H1 (cell line): Measurements from ENCODE around the gene C3. TPM values are rescaled to one million over a fixed set of nuclear protein-coding genes. Genes with fewer than 3 reads are reported as not detected.
A peak's percentile ranks its signal among the peaks of the same experiment; 100 is the strongest.

ENCODE experiments used
- CTBP2 ChIP-seq: IDR thresholded peaks from 2 replicates; pipeline ENCODE4 v1.7.0; 2011; ENCODE audit warnings: borderline replicate concordance, mild to moderate bottlenecking, moderate library complexity, mixed read lengths, low read length; ENCODE audit not compliant: insufficient read depth, insufficient read length
- EGR1 ChIP-seq: IDR thresholded peaks from 2 replicates; pipeline ENCODE4 v1.6.1; 2011; ENCODE audit warnings: low read depth, low read length, borderline replicate concordance
- FOSL1 ChIP-seq: IDR thresholded peaks from 2 replicates; pipeline ENCODE4 v1.6.1; 2011; ENCODE audit warnings: mild to moderate bottlenecking, low read depth, low read length, moderate library complexity; ENCODE audit not compliant: insufficient read depth
- NANOG ChIP-seq: IDR thresholded peaks from 2 replicates; pipeline ENCODE4 v1.6.1; 2011; ENCODE audit warnings: low read length, low read depth, mild to moderate bottlenecking, inconsistent platforms; ENCODE audit not compliant: insufficient read depth, poor library complexity, severe bottlenecking
- SP1 ChIP-seq: IDR thresholded peaks from 2 replicates; pipeline ENCODE4 v1.6.1; 2011; ENCODE audit warnings: low read depth, low read length
- YY1 ChIP-seq: IDR thresholded peaks from 2 replicates; pipeline ENCODE4 v1.6.1; 2011; ENCODE audit warnings: low read depth, mild to moderate bottlenecking, low read length
- polyA plus RNA-seq, 7 experiments: library from polyadenylated mRNA; depleted of rRNA in 3 of 7; stranded (reverse) in 5 of 7; unstranded in 2 of 7; fragments of >200 nt in 5 of 7; fragments of 200-250 nt in 2 of 7; gene quantifications; 1 replicate in 5 of 7; 2 replicates in 1 of 7; 4 replicates in 1 of 7; pipeline versions ENCODE4 v1.2.1 to v1.2.3, GENCODE V29; 2011 to 2013; ENCODE audit warnings: missing spikeins in 2 of 7, mixed read lengths in 2 of 7
- total RNA-seq: library from RNA; stranded (reverse); fragmentation: NEBNext Ultra II Directional; extraction: Animal tissue kit (Norgen Biotek cat#: 25700); gene quantifications from 2 replicates; pipeline ENCODE4 v1.2.1, GENCODE V29; 2021

Gene C3
- total and polyA plus RNA-seq, 2 of the 8 experiments (the other 6 are each of a cell fraction or from before 2014, with no cell fraction given), result 6.4 to 12.8 TPM

GRCh38 chr19:6753178-6754031 is 33.0 kb upstream of the C3 start (continued):
- TF ChIP-seq FOSL1, result no peak
- TF ChIP-seq NANOG, result no peak
- TF ChIP-seq SP1, result peak; percentile 29; the same call in 1 of the 2 replicates
- TF ChIP-seq CTBP2, result no peak
- no peak for TF ChIP-seq YY1
- no peak for TF ChIP-seq EGR1
